ENCODE measurements around the gene HIVEP3. TPM values are rescaled to one million over a fixed set of nuclear protein-coding genes. Genes with fewer than 3 reads are reported as not detected.

The HIVEP3 gene
- total RNA-seq, 1 donor from 2014 or later: 8.9 TPM

GRCh38 chr1:41874151-41874719 lies 44.5 kb downstream of the HIVEP3 start:
- no peaks in the 10 kb centered on the region for H4K20me1 ChIP-seq (ENCODE audit: insufficient read depth, low read length)
- no peak overlapping the region for H3K27ac ChIP-seq (ENCODE audit: low read depth, low read length)
- no peak for DNase-seq (ENCODE audit: low read depth)
- TF ChIP-seq EZH2 (IDR thresholded peaks at IDR 0.05; ENCODE audit: insufficient read depth, low read length) (no peak), CTCF (IDR thresholded peaks at IDR 0.05; ENCODE audit: insufficient read depth, low read depth, low read length) (no peak)
- H3K9ac ChIP-seq (ENCODE audit: low read length): no peak overlapping the region
- Mint-ChIP-seq H3K4me3 (ENCODE audit: unreplicated experiment) (no peak overlapping the region), H3K27ac (ENCODE audit: unreplicated experiment) (no peak overlapping the region), H3K27me3 (ENCODE audit: low read depth, unreplicated experiment) (no peaks in the 10 kb centered on the region), H3K36me3 (ENCODE audit: low read depth, unreplicated experiment) (no peaks in the 10 kb centered on the region), H3K9me3 (ENCODE audit: unreplicated experiment) (no peaks in the 10 kb centered on the region), H3K4me1 (ENCODE audit: low read depth, unreplicated experiment) (peaks cover 31% of the 10 kb centered on the region)
- H3K36me3 ChIP-seq (ENCODE audit: insufficient read depth, low read length): no peaks in the 10 kb centered on the region
- H3K27me3 ChIP-seq (ENCODE audit: insufficient read depth, low read length): no peaks in the 10 kb centered on the region
- H3K4me3 ChIP-seq (ENCODE audit: insufficient read depth, low read depth, low read length): no peak overlapping the region
- no peak for FAIRE-seq
- H3K4me1 ChIP-seq (ENCODE audit: insufficient read depth, low read length): peaks cover 22% of the 10 kb centered on the region
- no peaks in the 10 kb centered on the region for H3K9me3 ChIP-seq (ENCODE audit: insufficient read depth, low read depth, low read length)
- no peak overlapping the region for H2AFZ ChIP-seq (ENCODE audit: low read depth, low read length)
- no peak overlapping the region for H3K4me2 ChIP-seq (ENCODE audit: low read length)
- peaks cover 43% of the 10 kb centered on the region for H3K79me2 ChIP-seq (ENCODE audit: insufficient read depth, low read length)

GRCh38 chr1:41872074-41872473 lies 46.6 kb downstream of the HIVEP3 start:
- no peaks in the 10 kb centered on the region for H3K27me3 ChIP-seq (ENCODE audit: insufficient read depth, low read length)
- peaks cover 17% of the 10 kb centered on the region for H3K4me1 ChIP-seq (ENCODE audit: insufficient read depth, low read length)
- Mint-ChIP-seq H3K36me3 (ENCODE audit: low read depth, unreplicated experiment) (no peaks in the 10 kb centered on the region), H3K9me3 (ENCODE audit: unreplicated experiment) (no peaks in the 10 kb centered on the region), H3K27me3 (ENCODE audit: low read depth, unreplicated experiment) (no peaks in the 10 kb centered on the region), H3K4me3 (ENCODE audit: unreplicated experiment) (no peak overlapping the region), H3K27ac (ENCODE audit: unreplicated experiment) (no peak overlapping the region), H3K4me1 (ENCODE audit: low read depth, unreplicated experiment) (peaks cover 26% of the 10 kb centered on the region)
- no peak overlapping the region for H3K9ac ChIP-seq (ENCODE audit: low read length)
- H4K20me1 ChIP-seq (ENCODE audit: insufficient read depth, low read length): no peaks in the 10 kb centered on the region
- FAIRE-seq (no peak), DNase-seq (ENCODE audit: low read depth) (no peak)
- H3K36me3 ChIP-seq (ENCODE audit: insufficient read depth, low read length): no peaks in the 10 kb centered on the region
- H3K9me3 ChIP-seq (ENCODE audit: insufficient read depth, low read depth, low read length): no peaks in the 10 kb centered on the region
- TF ChIP-seq CTCF (IDR thresholded peaks at IDR 0.05; ENCODE audit: insufficient read depth, low read depth, low read length): no peak
- TF ChIP-seq EZH2 (IDR thresholded peaks at IDR 0.05; ENCODE audit: insufficient read depth, low read length): no peak
- no peak overlapping the region for H2AFZ ChIP-seq (ENCODE audit: low read depth, low read length)
- no peak overlapping the region for H3K27ac ChIP-seq (ENCODE audit: low read depth, low read length)
- H3K4me3 ChIP-seq (ENCODE audit: insufficient read depth, low read depth, low read length): no peak overlapping the region
- no peak overlapping the region for H3K4me2 ChIP-seq (ENCODE audit: low read length)
- peaks cover 39% of the 10 kb centered on the region for H3K79me2 ChIP-seq (ENCODE audit: insufficient read depth, low read length)

- Mint-ChIP-seq H3K27ac (ENCODE audit: unreplicated experiment) (peak overlapping the region; percentile 42), H3K4me1 (ENCODE audit: low read depth, unreplicated experiment) (peaks cover 25% of the 10 kb centered on the region), H3K4me3 (ENCODE audit: unreplicated experiment) (no peak overlapping the region), H3K36me3 (ENCODE audit: low read depth, unreplicated experiment) (peaks cover 2% of the 10 kb centered on the region), H3K27me3 (ENCODE audit: low read depth, unreplicated experiment) (no peaks in the 10 kb centered on the region), H3K9me3 (ENCODE audit: unreplicated experiment) (no peaks in the 10 kb centered on the region)
- Histone ChIP-seq H3K4me1 (ENCODE audit: insufficient read depth, low read length) (peaks cover 16% of the 10 kb centered on the region), H2AFZ (ENCODE audit: low read depth, low read length) (no peak overlapping the region), H3K9ac (ENCODE audit: low read length) (no peak overlapping the region), H3K27ac (ENCODE audit: low read depth, low read length) (peak overlapping the region; percentile 38), H3K4me3 (ENCODE audit: insufficient read depth, low read depth, low read length) (no peak overlapping the region), H3K79me2 (ENCODE audit: insufficient read depth, low read length) (peaks cover 44% of the 10 kb centered on the region), H4K20me1 (ENCODE audit: insufficient read depth, low read length) (no peaks in the 10 kb centered on the region), H3K4me2 (ENCODE audit: low read length) (peak overlapping the region; percentile 55), H3K36me3 (ENCODE audit: insufficient read depth, low read length) (no peaks in the 10 kb centered on the region), H3K9me3 (ENCODE audit: insufficient read depth, low read depth, low read length) (no peaks in the 10 kb centered on the region), H3K27me3 (ENCODE audit: insufficient read depth, low read length) (no peaks in the 10 kb centered on the region)
- TF ChIP-seq EZH2 (IDR thresholded peaks at IDR 0.05; ENCODE audit: insufficient read depth, low read length) (no peak), CTCF (IDR thresholded peaks at IDR 0.05; ENCODE audit: insufficient read depth, low read depth, low read length) (no peak)
- FAIRE-seq (peak; percentile 92), DNase-seq (ENCODE audit: low read depth) (peak; percentile 81)
Observed at GRCh38 chr1:41870076-41870562, 48.6 kb downstream of the HIVEP3 start.

Measured in astrocyte (in vitro differentiated cells and primary cell).